HG02798 (cell line): ENCODE measurements around the gene LTBP1.
"Not testable (repeated sequence)": the region's sequence is repeated elsewhere in the genome, so short reads cannot be mapped to it uniquely, and the experiment has no call there.

Experiments used
- ATAC-seq: cut with Tn5 transposase; IDR thresholded peaks from one replicate; pipeline ENCODE4 v1.9.1; 2021; ENCODE audit warnings: mild to moderate bottlenecking; ENCODE audit not compliant: unreplicated experiment, poor library complexity

LTBP1 gene

GRCh38 chr2:33168922-33169321, 222.2 kb downstream of the LTBP1 start:
- ATAC-seq: no peak

GRCh38 chr2:33170251-33170650, 223.5 kb downstream of the LTBP1 start:
- ATAC-seq: not testable (repeated sequence)

GRCh38 chr2:33177627-33178026, 230.9 kb downstream of the LTBP1 start:
- no peak for ATAC-seq

GRCh38 chr2:33178209-33178608, 231.5 kb downstream of the LTBP1 start:
- ATAC-seq: no peak

- ATAC-seq: no peak
Measured at GRCh38 chr2:33180915-33181314, 234.2 kb downstream of the LTBP1 start.

- ATAC-seq: no peak
Measured at GRCh38 chr2:33181466-33181865, 234.7 kb downstream of the LTBP1 start.

- ATAC-seq: no peak
Measured at GRCh38 chr2:33184041-33184440, 237.3 kb downstream of the LTBP1 start.

- ATAC-seq: no peak
Measured at GRCh38 chr2:33186937-33187336, 240.2 kb downstream of the LTBP1 start.

GRCh38 chr2:33188799-33189198, 242.0 kb downstream of the LTBP1 start:
- no peak for ATAC-seq

GRCh38 chr2:33190393-33190937, 243.7 kb downstream of the LTBP1 start:
- ATAC-seq: no peak

- no peak for ATAC-seq
Measured at GRCh38 chr2:33195891-33196290, 249.1 kb downstream of the LTBP1 start.

- ATAC-seq: no peak
Measured at GRCh38 chr2:33196700-33197099, 249.9 kb downstream of the LTBP1 start.

- ATAC-seq: no peak
Measured at GRCh38 chr2:33197198-33197938, 250.6 kb downstream of the LTBP1 start.

GRCh38 chr2:33202641-33203522, 256.1 kb downstream of the LTBP1 start:
- ATAC-seq: no peak

- ATAC-seq: peak; percentile 68
Measured at GRCh38 chr2:33204945-33205344, 258.2 kb downstream of the LTBP1 start.

GRCh38 chr2:33205693-33206434, 259.1 kb downstream of the LTBP1 start:
- peak; percentile 92 for ATAC-seq

- no peak for ATAC-seq
Measured at GRCh38 chr2:33207151-33207740, 260.5 kb downstream of the LTBP1 start.

GRCh38 chr2:33208400-33208799, 261.6 kb downstream of the LTBP1 start:
- ATAC-seq: no peak

GRCh38 chr2:33209976-33210375, 263.2 kb downstream of the LTBP1 start:
- ATAC-seq: no peak

GRCh38 chr2:33210626-33211025, 263.9 kb downstream of the LTBP1 start:
- ATAC-seq: no peak
